ENCODE data around the gene SOCS1.

DNA sequence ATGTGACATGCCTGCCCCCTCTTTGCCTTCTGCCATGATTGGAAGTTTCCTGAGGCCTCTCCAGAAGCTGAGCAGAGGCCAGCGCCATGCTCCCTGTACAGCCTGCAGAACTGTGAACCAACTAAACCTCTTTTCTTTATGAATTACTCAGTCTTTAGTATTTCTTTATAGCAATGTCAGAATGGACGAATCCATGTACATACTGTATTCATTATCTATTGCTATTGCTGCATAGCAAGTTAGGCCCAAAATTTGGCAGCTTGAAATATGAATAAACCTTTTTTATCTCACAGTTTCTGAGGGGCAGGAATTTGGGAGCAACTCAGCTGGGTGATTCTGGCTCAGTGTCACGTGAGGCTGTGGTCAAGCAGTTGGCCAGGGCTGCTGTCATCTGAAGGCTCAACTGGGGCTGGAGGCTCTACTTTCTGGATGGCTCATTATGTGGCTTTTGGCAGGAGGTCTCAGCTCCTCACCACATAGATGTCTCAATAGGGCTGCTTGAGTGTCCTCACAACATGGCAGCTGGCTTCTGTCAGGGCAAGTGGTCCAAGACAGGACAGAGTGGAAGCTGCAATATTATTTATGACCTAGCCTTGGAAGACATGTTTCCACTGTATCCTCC, 40.0 kb downstream of the SOCS1 start:
- TF ChIP-seq, protein P1, sequence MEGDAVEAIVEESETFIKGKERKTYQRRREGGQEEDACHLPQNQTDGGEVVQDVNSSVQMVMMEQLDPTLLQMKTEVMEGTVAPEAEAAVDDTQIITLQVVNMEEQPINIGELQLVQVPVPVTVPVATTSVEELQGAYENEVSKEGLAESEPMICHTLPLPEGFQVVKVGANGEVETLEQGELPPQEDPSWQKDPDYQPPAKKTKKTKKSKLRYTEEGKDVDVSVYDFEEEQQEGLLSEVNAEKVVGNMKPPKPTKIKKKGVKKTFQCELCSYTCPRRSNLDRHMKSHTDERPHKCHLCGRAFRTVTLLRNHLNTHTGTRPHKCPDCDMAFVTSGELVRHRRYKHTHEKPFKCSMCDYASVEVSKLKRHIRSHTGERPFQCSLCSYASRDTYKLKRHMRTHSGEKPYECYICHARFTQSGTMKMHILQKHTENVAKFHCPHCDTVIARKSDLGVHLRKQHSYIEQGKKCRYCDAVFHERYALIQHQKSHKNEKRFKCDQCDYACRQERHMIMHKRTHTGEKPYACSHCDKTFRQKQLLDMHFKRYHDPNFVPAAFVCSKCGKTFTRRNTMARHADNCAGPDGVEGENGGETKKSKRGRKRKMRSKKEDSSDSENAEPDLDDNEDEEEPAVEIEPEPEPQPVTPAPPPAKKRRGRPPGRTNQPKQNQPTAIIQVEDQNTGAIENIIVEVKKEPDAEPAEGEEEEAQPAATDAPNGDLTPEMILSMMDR (IDR thresholded peaks at IDR 0.05), result no peak
- no peak for TF ChIP-seq POLR2A (IDR thresholded peaks at IDR 0.05)

Data from right lobe of liver (tissue), 4 donors.